HepG2 (cell line): ENCODE measurements around the gene PMVK. TPM values are rescaled to one million over a fixed set of nuclear protein-coding genes. Genes with fewer than 3 reads are reported as not detected.

ENCODE experiments used
- ADNP ChIP-seq: sonication (generic); formaldehyde crosslinking; IDR thresholded peaks from 2 replicates; pipeline ENCODE4 v1.4.0; 2020; ENCODE audit warnings: missing genetic modification reagents
- AKAP8 ChIP-seq: sonication (generic); formaldehyde crosslinking; IDR thresholded peaks from 2 replicates; pipeline ENCODE4 v1.5.1; 2020; ENCODE audit warnings: mild to moderate bottlenecking, missing genetic modification reagents
- KLF16 ChIP-seq, 2 experiments: sonication (generic) in 1 of 2; formaldehyde crosslinking in 1 of 2; IDR thresholded peaks; 2 replicates each; pipeline versions ENCODE4 v1.6.1 to v1.8.0; 2016 to 2023; ENCODE audit warnings: missing genetic modification reagents in 2 of 2, missing compliant biosample characterization in 1 of 2
- MED13 ChIP-seq: sonication (generic); formaldehyde crosslinking; IDR thresholded peaks from 2 replicates; pipeline ENCODE4 v1.5.0; 2020; ENCODE audit warnings: missing genetic modification reagents
- MTF2 ChIP-seq: sonication (generic); formaldehyde crosslinking; IDR thresholded peaks from 2 replicates; pipeline ENCODE4 v1.5.0; 2020; ENCODE audit warnings: missing genetic modification reagents, borderline replicate concordance
- RFX1 ChIP-seq: fragments of 450-650 bp; IDR thresholded peaks from 2 replicates; pipeline ENCODE4 v1.6.1; 2017
- SMARCC2 ChIP-seq: fragments of 450-650 bp; IDR thresholded peaks from 2 replicates; pipeline ENCODE4 v1.6.1; 2017; ENCODE audit warnings: antibody characterized with exemption, mild to moderate bottlenecking
- SOX6 ChIP-seq, 2 experiments: fragments of 450-650 bp in 1 of 2; sonication (generic) in 1 of 2; formaldehyde crosslinking in 1 of 2; IDR thresholded peaks; 2 replicates each; pipeline versions ENCODE4 v1.4.0 to v1.6.1; 2017 to 2020; ENCODE audit warnings: antibody characterized with exemption in 1 of 2, mild to moderate bottlenecking in 1 of 2, missing genetic modification reagents in 1 of 2
- TCF7 ChIP-seq: sonication (generic); IDR thresholded peaks from 2 replicates; pipeline ENCODE4 v1.6.1; 2016; ENCODE audit warnings: antibody characterized with exemption, low read depth
- ZFP90 ChIP-seq: sonication (generic); formaldehyde crosslinking; IDR thresholded peaks from 2 replicates; pipeline ENCODE4 v1.8.0; 2022; ENCODE audit warnings: missing genetic modification reagents, mild to moderate bottlenecking, inconsistent platforms, borderline replicate concordance
- ZNF17 ChIP-seq: sonication (generic); formaldehyde crosslinking; IDR thresholded peaks from 2 replicates; pipeline ENCODE4 v1.5.0; 2020; ENCODE audit warnings: mild to moderate bottlenecking, missing genetic modification reagents
- ZNF230 ChIP-seq: sonication (generic); formaldehyde crosslinking; IDR thresholded peaks from 2 replicates; pipeline ENCODE4 v1.4.0; 2020; ENCODE audit warnings: mild to moderate bottlenecking, missing genetic modification reagents
- ZNF232 ChIP-seq: sonication (generic); formaldehyde crosslinking; IDR thresholded peaks from 2 replicates; pipeline ENCODE4 v1.4.0; 2020; ENCODE audit warnings: missing genetic modification reagents, borderline replicate concordance
- ZNF33A ChIP-seq: sonication (generic); formaldehyde crosslinking; IDR thresholded peaks from 2 replicates; pipeline ENCODE4 v1.5.1; 2020; ENCODE audit warnings: missing genetic modification reagents, mild to moderate bottlenecking, moderate library complexity, borderline replicate concordance
- ZNF383 ChIP-seq: sonication (generic); formaldehyde crosslinking; IDR thresholded peaks from 2 replicates; pipeline ENCODE4 v1.4.0; 2020; ENCODE audit warnings: missing genetic modification reagents, mild to moderate bottlenecking, borderline replicate concordance
- ZNF567 ChIP-seq: sonication (generic); formaldehyde crosslinking; IDR thresholded peaks from 2 replicates; pipeline ENCODE4 v1.8.1; 2023; ENCODE audit warnings: mild to moderate bottlenecking, missing genetic modification reagents, borderline replicate concordance
- ZNF619 ChIP-seq: sonication (generic); formaldehyde crosslinking; IDR thresholded peaks from 2 replicates; pipeline ENCODE4 v1.4.0; 2020; ENCODE audit warnings: mild to moderate bottlenecking, missing genetic modification reagents
- ZNF672 ChIP-seq: sonication (generic); formaldehyde crosslinking; IDR thresholded peaks from 2 replicates; pipeline ENCODE4 v1.8.1; 2022; ENCODE audit warnings: missing genetic modification reagents
- ZNF747 ChIP-seq: sonication (generic); formaldehyde crosslinking; IDR thresholded peaks from 2 replicates; pipeline ENCODE4 v1.8.1; 2023; ENCODE audit warnings: missing genetic modification reagents, mild to moderate bottlenecking, borderline replicate concordance
- ZNF768 ChIP-seq: sonication (generic); formaldehyde crosslinking; IDR thresholded peaks from 2 replicates; pipeline ENCODE4 v1.4.0; 2020; ENCODE audit warnings: missing genetic modification reagents
- ZSCAN30 ChIP-seq: sonication (generic); formaldehyde crosslinking; IDR thresholded peaks from 2 replicates; pipeline ENCODE4 v1.5.0; 2020; ENCODE audit warnings: mild to moderate bottlenecking, missing genetic modification reagents
- polyA plus RNA-seq, 8 experiments: library from polyadenylated mRNA; depleted of rRNA in 3 of 8; stranded (reverse) in 7 of 8; unstranded in 1 of 8; fragments of >200 nt; fragmentation: Illumina TruSeq in 4 of 8; extraction: Trizol in 4 of 8; gene quantifications; 2 replicates each; pipeline versions ENCODE4 v1.2.1 to v1.2.3, GENCODE V29; 2011 to 2016; ENCODE audit warnings: low read depth in 4 of 8, missing spikeins in 1 of 8, mixed read lengths in 1 of 8; ENCODE audit not compliant: insufficient read depth in 1 of 8
- total RNA-seq, 5 experiments: library from RNA; depleted of rRNA; stranded (reverse); fragments of >200 nt; fragmentation: Illumina TruSeq; extraction: Trizol; gene quantifications; 2 replicates each; pipeline ENCODE4 v1.2.3, GENCODE V29; 2016; ENCODE audit warnings: low read depth in 1 of 5
- TF ChIP-seq, protein P1 (sequence below): sonication (generic); formaldehyde crosslinking; IDR thresholded peaks from 2 replicates; pipeline ENCODE4 v1.8.1; 2023; ENCODE audit warnings: mild to moderate bottlenecking, missing genetic modification reagents, borderline replicate concordance
- TF ChIP-seq, protein P2 (sequence below): sonication (generic); formaldehyde crosslinking; IDR thresholded peaks from 2 replicates; pipeline ENCODE4 v1.4.0; 2020; ENCODE audit warnings: mild to moderate bottlenecking, missing genetic modification reagents
- TF ChIP-seq, protein P3 (sequence below): sonication (generic); formaldehyde crosslinking; IDR thresholded peaks from 2 replicates; pipeline ENCODE4 v1.4.0; 2020; ENCODE audit warnings: mild to moderate bottlenecking, missing genetic modification reagents
- TF ChIP-seq, protein P4 (sequence below): sonication (generic); formaldehyde crosslinking; conservative IDR thresholded peaks from 2 replicates; pipeline ENCODE4 v1.8.0; 2022; ENCODE audit warnings: low read depth, missing genetic modification reagents
- TF ChIP-seq, protein P5 (sequence below): sonication (generic); formaldehyde crosslinking; IDR thresholded peaks from 2 replicates; pipeline ENCODE4 v1.5.0; 2020; ENCODE audit warnings: missing genetic modification reagents
- TF ChIP-seq, protein P6 (sequence below): sonication (generic); formaldehyde crosslinking; IDR thresholded peaks from 2 replicates; pipeline ENCODE4 v1.8.1; 2023; ENCODE audit warnings: mild to moderate bottlenecking, missing genetic modification reagents

Gene PMVK
- total and polyA plus RNA-seq, 2 of the 13 experiments (the other 11 are each of a cell fraction or from before 2014, with no cell fraction given): 3.9 to 12.6 TPM

DNA sequence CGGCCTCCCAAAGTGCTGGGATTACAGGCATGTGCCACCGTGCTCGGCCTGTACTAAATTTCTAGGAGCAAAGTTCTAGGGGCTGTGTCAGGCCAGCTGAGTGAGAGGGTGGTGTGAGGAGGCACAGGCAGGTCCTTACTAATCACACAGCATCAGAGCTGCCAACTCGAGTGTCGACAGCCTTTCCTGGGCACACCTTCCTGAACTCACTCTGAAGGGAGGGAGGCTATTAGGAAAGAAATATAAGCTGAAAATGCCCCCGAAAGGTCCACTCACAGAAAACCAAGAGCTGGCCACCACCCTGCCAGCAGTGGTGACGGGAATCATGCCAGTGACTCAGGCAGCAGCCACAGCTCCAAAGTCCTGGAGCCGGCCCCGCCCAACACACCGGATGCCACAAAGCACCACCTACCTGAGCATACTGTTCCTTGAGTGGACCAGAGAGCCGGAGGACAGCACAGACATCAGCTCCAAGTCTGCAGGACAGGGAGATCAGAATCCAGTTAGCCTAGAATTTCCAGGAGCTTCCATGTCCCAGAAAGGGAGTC is 4.5 kb downstream of the PMVK start (continued):
- TF ChIP-seq ZNF383 (CRISPR knock-in tag) (no peak), ADNP (CRISPR knock-in tag) (no peak), ZNF768 (CRISPR knock-in tag) (peak; percentile 78), MED13 (CRISPR knock-in tag) (no peak), ZNF232 (CRISPR knock-in tag) (0 out of 2 replicates have a peak, but pooled peaks have one; percentile 36), MTF2 (CRISPR knock-in tag) (no peak), ZNF17 (CRISPR knock-in tag) (no peak), KLF16 (CRISPR knock-in tag; IDR thresholded peaks at IDR 0.05) (no peak), ZNF33A (CRISPR knock-in tag) (no peak), ZNF230 (CRISPR knock-in tag) (peak; percentile 87; the same call in 1 of the 2 replicates), RFX1 (no peak), TCF7 (no peak), SMARCC2 (no peak), ZNF567 (no peak), ZNF747 (CRISPR knock-in tag) (no peak), AKAP8 (CRISPR knock-in tag) (0 out of 2 replicates have a peak, but pooled peaks have one; percentile 20), ZSCAN30 (CRISPR knock-in tag) (no peak), SOX6 (IDR thresholded peaks at IDR 0.05) (no peak), SOX6 (CRISPR knock-in tag; IDR thresholded peaks at IDR 0.05) (peak; percentile 44; the same call in 1 of the 2 replicates), ZNF672 (CRISPR knock-in tag) (no peak), ZFP90 (CRISPR knock-in tag) (no peak), ZNF619 (CRISPR knock-in tag) (no peak)
- TF ChIP-seq, protein P1, sequence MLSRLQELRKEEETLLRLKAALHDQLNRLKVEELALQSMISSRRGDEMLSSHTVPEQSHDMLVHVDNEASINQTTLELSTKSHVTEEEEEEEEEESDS (CRISPR knock-in tag): no peak
- TF ChIP-seq, protein P2, sequence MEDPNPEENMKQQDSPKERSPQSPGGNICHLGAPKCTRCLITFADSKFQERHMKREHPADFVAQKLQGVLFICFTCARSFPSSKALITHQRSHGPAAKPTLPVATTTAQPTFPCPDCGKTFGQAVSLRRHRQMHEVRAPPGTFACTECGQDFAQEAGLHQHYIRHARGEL (CRISPR knock-in tag): no peak
- TF ChIP-seq, protein P3, sequence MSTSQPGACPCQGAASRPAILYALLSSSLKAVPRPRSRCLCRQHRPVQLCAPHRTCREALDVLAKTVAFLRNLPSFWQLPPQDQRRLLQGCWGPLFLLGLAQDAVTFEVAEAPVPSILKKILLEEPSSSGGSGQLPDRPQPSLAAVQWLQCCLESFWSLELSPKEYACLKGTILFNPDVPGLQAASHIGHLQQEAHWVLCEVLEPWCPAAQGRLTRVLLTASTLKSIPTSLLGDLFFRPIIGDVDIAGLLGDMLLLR (CRISPR knock-in tag): no peak
- TF ChIP-seq, protein P4, sequence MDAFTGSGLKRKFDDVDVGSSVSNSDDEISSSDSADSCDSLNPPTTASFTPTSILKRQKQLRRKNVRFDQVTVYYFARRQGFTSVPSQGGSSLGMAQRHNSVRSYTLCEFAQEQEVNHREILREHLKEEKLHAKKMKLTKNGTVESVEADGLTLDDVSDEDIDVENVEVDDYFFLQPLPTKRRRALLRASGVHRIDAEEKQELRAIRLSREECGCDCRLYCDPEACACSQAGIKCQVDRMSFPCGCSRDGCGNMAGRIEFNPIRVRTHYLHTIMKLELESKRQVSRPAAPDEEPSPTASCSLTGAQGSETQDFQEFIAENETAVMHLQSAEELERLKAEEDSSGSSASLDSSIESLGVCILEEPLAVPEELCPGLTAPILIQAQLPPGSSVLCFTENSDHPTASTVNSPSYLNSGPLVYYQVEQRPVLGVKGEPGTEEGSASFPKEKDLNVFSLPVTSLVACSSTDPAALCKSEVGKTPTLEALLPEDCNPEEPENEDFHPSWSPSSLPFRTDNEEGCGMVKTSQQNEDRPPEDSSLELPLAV (CRISPR knock-in tag): no peak
- TF ChIP-seq, protein P5, sequence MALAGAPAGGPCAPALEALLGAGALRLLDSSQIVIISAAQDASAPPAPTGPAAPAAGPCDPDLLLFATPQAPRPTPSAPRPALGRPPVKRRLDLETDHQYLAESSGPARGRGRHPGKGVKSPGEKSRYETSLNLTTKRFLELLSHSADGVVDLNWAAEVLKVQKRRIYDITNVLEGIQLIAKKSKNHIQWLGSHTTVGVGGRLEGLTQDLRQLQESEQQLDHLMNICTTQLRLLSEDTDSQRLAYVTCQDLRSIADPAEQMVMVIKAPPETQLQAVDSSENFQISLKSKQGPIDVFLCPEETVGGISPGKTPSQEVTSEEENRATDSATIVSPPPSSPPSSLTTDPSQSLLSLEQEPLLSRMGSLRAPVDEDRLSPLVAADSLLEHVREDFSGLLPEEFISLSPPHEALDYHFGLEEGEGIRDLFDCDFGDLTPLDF (CRISPR knock-in tag): no peak
- TF ChIP-seq, protein P6, sequence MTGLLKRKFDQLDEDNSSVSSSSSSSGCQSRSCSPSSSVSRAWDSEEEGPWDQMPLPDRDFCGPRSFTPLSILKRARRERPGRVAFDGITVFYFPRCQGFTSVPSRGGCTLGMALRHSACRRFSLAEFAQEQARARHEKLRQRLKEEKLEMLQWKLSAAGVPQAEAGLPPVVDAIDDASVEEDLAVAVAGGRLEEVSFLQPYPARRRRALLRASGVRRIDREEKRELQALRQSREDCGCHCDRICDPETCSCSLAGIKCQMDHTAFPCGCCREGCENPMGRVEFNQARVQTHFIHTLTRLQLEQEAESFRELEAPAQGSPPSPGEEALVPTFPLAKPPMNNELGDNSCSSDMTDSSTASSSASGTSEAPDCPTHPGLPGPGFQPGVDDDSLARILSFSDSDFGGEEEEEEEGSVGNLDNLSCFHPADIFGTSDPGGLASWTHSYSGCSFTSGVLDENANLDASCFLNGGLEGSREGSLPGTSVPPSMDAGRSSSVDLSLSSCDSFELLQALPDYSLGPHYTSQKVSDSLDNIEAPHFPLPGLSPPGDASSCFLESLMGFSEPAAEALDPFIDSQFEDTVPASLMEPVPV (CRISPR knock-in tag): no peak
